ENCODE data around the gene CLASP1.

CLASP1 gene

DNA sequence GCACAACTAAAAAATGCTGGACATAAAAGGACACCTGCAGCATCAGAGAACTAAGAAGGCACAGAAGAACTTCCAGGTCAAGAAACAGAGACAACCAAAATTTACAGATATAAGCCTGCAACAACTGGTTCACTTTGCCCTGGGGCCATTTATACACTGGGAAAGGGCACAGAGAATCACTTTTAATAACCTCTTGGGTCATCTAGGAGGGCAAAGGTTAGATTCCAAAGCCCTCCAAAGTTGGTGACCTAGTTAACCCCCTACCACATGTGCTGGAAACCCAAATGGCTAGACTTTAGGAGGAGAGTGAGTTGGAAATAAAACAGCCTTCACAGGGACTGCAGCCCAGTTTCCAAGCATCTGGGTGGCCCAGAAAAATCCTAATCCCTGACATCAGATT is 115.3 kb downstream of the CLASP1 start:
- no peak for DNase-seq

DNA sequence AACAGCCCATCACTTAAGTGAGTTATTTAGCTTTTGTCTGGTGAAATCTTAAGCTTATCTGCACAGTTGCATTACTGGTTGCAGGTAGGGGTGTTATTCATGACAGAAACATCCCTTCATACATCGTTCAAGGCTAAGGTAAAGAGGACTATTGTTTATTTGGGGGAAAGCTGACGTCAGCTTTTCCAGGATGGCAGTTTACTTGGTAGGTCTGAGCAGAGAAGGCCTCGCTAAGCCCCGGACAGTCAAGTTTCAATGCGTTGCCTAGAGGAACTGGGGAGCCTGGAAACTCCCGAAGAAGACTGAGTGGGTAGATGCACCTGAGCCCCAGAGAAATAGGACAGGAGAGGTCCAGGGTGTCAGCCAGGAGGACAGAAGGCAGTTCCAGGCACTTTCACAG is 116.4 kb downstream of the CLASP1 start:
- no peak for DNase-seq

DNA sequence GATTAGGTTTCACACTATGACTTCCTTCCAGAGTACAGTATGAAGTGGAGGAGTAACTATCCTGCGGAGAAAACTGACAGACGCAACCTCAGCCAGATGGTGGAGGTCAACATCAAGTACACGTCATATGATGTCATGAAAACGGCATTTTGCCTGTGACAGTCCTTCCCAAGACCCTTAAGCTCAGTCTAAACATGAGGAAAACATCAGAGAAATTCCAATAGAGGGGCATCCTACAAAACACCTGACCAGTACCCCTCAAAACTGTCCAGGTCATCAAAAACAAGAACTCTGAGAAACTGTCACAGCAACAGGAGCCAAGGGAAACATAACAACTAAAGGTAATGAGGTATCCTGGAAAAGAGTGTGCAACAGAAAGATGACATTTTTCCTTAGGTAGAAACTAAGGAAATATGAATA is 116.9 kb downstream of the CLASP1 start:
- DNase-seq: no peak

DNA sequence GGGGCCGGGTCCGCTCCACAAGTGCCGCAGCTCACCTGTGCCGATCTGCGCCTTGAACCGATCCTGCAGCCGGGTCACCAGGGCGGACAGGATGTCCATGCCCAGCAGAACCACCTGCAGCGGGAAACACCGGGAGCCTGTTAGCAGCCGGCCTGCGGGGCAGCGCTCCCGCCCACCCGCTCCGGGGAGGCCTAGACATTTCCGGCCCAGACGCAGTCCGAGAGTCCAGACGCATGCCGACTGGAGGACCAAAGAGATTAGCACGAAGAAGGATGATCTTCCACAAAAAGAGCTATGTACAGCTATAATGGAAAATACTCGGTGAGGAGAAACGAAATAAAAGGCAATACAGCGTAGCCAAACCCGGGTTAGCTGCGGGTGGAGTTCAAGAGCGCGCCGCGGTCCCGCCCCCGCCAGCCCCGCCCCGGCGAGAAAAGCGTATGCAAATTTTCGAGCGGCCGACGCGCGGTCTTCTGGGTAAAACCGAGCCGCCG is 119.0 kb downstream of the CLASP1 start:
- DNase-seq: peak; percentile 36

DNA sequence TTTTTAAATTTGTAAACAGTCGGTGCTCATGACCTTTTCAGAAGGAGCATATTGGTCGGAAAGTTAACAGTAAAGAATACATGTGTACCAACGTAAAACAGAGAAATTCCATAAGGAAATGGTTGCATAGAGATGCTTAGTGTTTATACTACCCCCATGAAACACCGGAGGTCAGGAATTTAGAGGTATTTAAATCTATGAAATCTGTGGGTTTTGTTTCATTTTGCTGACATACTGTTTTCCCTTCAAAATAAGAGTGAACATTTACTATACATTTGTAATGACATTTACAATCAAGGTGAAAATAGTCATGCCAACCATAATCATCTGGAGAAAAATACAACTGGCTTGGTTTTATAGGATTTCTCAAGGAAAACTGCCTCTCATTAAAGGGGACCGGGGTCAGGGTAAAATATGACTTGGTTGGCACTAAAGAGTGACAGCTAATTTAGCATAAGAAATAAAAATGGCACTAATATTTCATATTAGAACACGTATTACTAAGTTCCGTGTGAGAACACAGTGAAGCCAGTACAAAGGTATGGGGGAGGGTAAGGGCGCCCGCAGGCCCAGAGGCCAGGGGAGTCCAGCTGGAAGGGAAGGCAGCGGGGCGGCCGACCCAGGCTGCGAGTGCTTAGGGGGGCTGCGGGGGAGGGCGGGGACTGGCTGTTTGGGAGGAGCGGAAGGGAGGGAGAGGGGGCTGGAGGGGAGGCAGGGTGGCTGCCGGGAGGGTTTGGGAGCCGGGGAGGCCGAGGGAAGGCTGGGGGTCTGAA is 119.6 kb downstream of the CLASP1 start:
- DNase-seq: no peak

DNA sequence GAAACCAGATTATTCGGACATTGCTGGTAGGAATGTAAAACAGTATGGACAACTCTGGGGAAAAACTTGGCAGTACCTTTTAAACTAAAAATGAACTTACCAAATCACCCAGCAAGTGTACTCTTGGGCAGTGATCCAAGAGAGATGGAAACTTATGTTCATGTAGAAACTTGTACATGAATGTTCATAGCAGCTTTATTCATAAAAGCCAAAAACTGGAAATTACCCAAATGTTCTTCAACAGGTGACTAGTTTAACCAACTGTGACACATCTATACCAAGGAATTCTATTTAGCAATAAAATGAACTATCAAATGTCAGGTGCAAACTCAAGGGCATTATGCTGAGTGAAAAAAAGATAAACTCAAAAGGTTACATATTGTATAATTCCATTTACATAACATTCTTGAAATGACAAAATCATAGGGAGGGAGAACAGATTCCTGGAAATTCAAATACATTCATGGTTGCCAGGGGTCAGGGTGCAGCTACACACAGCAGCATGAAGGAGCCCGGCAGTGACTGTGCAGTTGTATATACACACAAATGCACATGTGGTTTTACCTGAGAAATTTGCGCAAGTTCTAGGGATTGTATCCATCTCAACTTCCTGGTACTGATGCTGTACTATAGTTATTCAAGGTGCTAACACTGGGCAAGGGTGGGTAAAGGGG is 122.1 kb downstream of the CLASP1 start:
- DNase-seq: no peak

DNA sequence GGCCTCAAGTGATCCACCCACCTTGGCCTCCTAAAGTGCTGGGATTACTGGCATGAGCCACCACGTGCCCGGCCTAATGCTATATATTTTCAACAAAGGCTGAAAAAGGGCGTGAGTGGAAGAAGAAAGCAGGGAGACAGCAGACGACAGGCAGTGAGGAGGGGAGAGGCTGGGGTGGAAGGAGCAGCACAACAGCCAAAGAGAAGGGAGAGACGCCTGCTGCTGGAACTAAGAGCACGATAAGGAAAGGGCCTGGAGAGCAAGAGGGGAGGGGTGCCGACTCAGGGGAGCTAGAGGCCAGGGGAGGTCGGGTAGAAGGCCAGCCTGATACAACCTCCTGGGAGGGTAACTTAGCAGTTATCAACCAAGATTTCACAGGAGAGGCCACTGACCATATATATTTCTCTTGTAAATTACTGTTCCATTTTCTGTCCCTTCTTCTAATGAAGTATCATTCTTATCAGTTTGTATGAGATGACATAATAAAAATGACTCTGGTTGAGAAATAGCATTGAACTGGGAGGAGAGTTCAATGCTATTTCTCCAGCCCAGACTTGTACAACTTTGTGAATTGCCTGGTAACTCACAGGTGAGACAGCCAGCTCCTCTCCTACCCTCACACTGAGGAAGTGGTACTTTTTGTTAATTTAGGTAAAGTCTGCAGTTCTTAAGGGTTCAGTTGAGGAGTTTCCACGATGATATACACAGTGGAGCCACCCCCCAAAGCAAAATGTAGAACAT is 124.4 kb downstream of the CLASP1 start:
- DNase-seq: no peak

DNA sequence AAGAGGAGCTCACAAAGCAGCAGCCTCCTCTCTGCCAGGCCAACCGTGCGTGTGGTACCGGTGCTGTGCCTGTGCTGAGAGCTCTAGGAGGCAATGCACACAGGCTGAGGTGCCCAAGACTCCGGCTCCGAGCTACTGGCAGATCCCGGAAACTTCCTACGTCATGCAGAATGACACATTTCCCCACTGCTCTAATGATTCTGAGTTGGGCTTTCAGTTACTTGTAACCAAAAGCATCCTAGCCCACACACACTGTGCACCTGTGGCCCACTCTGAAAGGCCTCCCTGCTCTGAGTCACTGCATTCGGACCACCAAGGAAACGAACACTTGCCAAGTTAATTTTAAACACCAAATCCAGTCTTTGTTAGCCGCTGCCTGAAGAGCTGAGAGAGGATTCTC is 127.9 kb downstream of the CLASP1 start:
- no peak for DNase-seq

DNA sequence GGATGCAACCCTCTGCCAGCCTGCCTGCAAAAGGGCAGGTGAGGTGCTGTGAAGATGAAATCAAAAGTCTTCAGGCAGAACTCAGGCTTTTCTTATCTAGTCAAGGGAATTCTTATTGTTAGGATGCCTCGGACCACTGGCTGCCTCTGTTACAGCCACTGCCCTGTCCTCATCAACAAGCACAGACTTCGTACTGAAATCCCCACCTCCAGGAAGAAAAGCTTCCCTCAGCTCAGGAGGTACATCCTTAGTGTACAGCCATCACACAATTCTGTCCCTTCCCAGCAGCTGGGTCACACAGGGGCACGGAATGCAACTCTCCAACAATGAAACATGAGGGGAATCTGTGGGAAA is 128.6 kb downstream of the CLASP1 start:
- no peak for DNase-seq

DNA sequence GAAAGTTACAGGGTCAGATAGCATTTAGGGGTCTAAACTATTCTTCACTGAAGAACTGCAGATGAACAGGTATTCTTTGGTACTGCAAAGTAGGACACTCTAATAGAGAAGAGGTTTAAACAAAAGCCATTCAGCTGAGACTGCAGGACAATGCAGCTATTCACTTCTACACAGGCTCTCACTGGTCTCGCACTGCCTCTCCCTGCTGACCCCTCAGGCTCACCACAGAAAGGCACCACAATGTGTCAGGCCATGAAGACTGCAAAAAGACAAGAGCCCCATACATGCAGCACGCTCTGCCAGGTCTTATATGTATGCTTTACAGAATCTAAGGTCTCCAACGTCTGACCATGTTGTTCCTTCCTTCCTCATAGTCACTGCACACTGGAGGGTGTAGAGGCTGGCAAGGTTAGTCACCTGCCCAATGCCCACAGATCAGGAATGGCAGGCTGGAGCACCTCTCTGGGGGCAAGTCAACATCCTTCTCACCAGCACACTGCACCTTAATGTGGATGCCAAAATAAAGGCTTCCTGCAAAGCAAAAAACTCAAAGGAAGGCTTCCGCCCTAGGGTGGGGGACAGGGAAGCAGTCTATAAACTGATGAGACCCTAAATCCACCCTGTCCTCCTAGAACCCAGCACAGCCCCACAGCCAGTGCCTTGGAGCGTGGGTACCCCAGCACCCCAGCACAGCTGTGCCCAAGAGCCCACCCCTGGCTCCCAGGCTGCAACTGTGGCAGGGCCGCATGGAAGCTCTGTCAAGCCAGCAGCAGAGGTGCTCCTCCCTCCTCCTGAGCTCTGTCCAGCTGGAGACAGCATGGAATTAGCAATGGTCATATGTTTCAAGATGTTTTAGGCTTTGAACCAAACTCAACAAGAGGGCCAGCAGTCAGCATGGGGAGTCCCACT is 129.3 kb downstream of the CLASP1 start:
- no peak for DNase-seq

DNA sequence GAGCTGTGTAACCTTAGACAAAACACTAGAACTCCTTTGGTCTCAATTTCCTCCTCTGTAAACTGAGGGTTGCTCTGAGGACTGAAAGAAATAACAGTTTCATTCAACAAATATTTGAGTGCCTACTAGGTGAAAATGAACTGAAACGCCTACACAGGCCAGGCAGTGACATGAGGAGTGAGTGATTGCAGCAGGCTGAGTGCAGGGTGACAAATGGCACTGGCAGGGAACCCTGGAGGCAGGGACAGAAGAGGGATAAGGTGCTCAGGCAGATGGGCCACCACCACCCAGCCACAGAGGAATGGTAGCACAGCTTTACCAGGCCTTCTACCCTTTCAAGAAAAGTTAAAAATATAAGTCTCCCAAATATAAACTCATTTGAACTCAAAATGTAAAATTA is 130.1 kb downstream of the CLASP1 start:
- DNase-seq: no peak

DNA sequence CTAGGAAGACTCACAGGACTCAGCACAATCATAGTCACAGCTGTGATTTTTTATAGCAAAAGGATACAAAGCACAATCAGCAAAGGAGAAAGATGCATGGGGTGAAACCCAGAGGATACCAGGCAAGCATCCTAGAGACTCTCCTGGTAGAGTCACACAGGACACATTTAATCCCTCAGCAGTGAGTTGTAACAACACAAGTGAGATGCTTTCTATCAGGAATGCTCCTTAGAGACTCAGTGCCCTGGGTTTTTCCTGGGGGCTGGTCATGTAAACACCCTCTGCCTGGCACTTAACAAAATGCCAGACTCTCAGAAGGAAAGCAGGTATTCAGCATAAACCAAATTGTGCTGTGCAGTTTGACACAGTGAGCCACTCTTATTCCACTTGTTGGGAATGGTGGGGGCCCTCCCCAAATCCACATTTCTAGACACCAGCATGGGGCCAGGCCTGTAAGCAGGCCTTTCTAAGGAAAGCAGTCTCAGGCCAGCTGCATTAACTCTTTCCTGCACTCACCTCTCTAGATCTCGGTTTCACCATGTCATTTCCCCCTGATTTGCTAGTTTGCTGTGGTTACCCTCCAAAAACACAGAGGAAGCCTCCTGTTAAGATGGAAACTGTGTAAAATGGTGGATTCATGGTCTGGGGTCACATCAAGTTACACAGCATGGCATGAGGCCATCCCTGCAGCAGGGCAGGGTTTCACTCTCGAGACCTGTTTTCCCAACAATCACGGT is 135.5 kb downstream of the CLASP1 start:
- DNase-seq: no peak

DNA sequence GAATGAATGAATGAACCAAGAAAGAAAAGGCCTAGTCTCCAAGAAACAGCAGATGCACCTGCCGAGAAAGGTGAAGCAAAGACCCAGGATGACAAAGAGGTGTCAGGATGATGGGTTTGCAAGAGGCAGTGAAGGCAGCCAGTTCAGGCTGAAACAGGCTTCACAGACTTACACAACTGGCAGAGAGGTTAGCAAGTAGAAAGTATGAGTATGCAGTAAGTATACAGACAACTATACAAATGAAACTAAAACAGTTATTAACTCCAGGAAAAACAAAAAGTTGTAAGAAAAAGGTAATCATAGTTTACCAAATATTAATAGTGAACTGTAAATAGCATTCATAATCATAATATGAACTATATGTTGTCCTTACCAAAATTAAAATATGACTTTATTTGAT is 138.4 kb downstream of the CLASP1 start:
- no peak for DNase-seq

DNA sequence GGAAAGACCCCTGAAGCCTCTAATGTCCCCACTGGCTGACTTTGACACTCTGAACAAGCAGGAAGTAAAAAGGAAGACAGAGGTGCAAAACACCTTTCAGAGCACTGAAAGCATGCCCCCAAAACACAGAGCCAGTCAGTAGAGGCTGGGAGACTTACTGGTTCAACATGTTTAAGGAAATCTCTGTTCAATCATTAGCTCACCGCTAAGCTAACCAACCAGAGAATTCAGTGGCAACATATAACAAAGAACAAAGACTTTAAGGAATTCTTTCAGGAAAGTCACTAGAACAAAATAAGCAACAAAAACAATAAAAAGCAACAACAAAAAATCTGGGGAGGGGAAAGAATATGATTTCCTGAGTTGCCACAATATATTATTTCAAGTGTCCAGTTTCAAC is 142.6 kb downstream of the CLASP1 start:
- DNase-seq: no peak

DNA sequence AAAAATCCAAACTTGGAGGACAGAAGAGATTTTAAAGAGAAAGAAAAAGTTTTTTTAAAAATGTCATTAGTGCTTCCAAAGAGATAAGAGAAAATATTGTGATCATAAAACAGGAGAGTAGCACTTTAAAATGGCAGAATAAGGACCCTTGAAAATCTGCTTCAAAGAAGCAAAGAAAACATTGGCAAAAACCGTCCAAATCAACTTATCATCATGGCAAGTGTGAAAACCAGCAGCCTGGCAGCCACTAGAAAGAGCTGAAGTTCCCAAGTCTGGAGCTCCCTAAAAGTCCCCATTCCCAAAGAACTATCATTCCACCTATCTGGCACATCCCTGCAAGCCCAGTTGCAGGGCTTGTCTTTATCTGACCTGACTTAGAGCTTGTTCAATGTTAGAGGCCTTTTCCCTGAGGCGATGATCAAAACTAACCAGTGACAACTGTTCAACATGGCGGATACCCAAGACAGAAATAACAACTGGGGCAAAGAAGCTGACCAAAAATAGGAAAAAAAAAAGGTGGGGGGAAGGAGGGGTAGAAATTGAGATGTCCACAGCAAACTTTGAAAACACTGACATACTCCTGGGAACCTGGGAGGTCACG is 143.2 kb downstream of the CLASP1 start:
- DNase-seq: no peak

DNA sequence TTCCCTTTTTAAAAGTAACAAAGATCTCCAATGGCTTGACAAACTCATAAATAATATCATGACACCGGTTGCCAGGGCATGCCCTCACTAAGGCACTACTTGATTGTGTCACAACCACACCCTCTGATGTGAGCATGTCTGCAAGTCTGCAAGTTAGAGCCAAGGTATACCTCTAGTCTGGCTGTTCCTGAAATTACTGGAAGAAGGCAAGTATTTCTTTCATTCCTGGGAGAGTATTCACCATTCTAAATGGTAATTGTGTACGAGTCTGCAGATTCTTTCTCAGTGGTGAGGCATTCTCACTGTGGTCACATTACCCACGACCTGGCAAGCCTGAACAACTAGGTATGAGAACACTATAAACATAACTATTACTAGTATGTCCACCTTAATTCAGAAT is 144.3 kb downstream of the CLASP1 start:
- DNase-seq: no peak

DNA sequence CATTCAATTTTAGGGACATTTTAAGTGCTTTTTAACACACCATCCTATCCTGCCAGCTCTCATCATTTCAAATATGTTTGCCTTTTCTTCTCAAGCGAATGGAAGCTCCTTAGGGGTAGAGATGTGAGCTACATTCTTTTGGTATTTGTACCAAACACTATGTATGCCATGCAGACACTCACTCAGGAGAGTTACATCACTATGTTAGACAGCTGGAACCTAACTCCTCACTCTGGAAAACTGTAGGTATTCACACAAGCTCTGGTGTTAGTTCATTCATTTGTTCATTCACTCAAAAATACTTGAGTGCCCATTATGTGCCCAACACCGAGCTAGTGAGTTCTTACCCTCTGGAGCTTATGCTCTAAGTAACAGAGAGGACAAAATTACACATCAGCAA is 144.9 kb downstream of the CLASP1 start:
- no peak for DNase-seq

DNA sequence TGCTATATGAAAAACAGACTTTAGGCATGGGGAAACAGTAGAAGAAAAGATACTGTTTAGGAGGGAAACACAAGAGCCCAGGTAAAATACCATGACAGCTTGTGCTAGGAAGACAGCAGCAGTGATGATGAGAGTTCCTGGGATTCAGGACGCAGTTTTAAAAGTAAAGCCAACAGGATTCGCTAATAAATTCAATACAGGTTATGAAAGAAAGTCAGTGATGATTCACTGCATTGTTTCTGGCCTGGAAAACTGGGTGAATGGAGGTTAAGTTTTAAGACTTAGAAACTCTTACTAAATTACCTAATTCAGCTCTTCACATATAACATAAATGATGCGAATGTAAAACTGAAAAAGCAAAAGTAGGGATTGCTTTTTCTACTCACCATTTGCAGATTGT is 146.5 kb downstream of the CLASP1 start:
- DNase-seq: no peak

DNA sequence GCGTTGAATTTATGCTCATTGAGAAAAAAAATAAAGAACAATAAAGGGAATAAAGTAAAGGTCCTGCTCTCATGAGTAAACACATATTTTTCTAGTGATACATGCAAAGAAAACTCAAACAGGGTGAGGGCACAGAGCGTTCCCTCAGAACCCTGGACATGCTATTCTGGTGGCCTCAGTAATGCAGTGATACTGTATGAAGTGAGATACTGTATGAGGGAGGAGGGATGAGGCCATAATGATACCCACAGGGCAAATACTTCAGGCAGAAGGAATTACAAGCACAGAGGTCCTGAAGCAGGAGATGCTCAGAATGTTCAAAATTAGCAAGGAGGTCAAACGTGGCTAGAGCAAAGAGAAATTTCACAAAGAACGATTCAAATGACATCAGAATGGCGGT is 147.0 kb downstream of the CLASP1 start:
- DNase-seq: no peak

DNA sequence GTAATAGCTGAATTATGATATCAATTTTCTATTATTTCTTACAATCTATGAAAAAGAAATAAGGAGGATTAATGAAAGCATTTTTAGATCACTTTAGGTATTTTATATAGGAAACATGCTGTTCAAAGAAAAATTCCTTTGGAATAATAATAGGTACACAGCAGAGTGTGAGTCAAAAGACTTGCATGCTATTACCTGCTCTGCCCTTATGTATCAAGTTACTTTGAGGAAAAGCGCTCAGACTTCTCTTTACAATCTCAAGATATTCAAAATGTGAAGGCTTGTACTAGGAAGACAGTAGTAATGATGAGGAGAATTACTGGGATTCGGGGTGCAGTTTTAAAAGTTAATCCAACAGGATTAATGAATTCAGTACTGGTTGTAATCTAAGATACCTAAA is 147.7 kb downstream of the CLASP1 start:
- DNase-seq: no peak

DNA sequence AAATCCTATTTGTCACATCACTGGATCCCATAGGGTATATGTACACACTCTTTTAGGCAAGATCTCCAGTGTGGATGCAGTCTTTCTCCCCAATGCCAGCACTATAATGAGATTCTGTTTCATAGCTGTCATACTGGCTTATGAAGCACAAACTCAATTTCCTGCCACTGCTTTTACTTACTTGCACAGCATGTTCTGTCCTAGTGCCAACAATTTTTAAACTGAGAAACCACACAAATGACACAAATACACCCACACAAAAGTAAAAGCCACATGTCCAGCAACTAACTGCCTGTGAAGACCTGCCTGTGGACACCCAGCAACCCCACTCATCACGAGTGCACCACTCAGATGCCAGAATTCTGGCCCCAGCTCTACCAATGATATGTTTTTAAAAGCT is 148.2 kb downstream of the CLASP1 start:
- DNase-seq: no peak

DNA sequence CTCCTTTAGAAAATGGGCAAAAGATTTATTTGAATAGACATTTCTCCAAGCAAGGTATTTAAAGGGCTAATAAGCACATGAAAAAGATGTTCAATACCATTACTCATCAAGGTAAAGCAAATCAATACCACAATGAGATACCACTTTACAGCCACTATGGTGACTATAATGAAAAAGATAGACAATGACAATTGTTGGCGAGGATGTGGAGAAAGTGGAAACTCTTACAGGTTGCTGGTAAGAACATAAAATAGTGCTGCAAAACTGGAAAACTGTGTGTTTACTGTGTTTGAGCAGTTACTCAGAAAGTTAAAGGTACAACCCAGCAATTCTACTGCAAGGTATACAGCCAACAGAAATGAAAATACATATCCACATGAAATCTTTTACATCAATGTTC is 150.5 kb downstream of the CLASP1 start:
- no peak for DNase-seq
